AG09319 (cell line): ENCODE results near the gene PXDC1.

ENCODE experiments used
- DNase-seq: peaks from one replicate; pipeline ENCODE4 v3.0.0-alpha.2; 2010; ENCODE audit warnings: low read depth; ENCODE audit errors: extremely low read depth
- CTCF ChIP-seq: IDR thresholded peaks from 2 replicates; pipeline ENCODE4 v1.5.1; 2011; ENCODE audit warnings: low read depth, mild to moderate bottlenecking, inconsistent platforms, low read length, moderate library complexity

PXDC1 gene

DNA sequence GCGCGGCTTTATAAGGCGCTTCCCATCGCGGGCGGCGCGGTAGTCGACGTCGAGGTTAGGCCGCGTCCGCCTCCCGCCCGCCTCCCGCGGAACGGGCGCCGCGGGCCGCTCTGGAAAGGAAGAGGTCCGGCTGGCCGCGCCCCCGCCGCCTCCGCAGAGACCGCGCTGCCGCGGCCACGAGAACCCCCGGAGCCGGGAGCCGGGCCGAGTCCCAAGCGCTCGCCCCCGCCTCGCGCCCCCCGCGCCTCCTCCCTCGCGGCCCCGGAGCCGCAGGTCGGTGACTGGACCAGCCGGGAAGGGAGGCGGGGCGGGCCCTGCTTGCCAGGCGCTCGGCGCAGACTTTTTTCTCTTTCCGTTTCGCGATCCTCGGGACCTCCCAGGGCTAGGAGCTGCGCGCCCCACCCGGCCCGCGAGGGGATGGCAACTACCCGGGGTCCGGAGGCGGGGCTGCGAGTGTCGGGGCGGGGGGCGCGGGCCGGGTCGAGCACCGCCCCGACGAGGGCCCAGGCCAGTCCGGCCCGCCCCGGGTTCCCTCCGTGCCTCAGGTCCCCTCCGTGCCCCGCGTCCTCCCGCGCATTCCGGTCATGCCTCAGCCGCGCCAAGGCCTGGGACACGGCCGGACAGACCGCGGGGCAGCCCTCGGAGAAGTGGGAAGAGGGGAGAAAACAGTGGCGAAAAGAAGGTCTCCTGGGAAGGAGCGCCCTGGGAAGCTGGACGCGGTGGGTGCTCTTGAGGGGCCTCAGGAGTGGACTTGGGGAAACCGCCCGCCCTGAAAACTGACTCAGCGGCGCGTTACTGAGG lies 417 bp upstream of the PXDC1 start:
- peak; percentile 85 for DNase-seq
- peak; percentile 14 for TF ChIP-seq CTCF

GRCh38 chr6:3750317-3751076 lies 1.0 kb downstream of the PXDC1 start:
- DNase-seq = no peak
- TF ChIP-seq CTCF = no peak

DNA sequence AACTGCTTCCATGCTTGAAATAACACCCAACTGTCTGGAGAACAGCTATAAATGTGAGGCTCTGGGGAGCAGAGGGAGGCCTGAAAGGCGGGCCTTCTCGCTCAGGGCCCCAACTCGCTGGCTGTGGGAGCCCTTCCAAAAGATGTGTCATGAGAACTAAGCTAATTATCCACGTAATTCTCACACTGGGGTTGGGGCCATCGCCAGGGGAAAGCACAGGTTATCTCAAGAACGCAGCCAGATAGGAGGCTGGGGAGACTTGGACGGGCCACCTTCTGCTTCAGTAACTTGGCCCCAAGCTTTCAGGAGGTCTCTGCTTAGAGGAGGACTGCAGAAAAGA lies 1.6 kb downstream of the PXDC1 start:
- no peak for DNase-seq
- no peak for TF ChIP-seq CTCF

- TF ChIP-seq CTCF = no peak
- no peak for DNase-seq
Observed at GRCh38 chr6:3749067-3749841, 2.3 kb downstream of the PXDC1 start.

- DNase-seq = peak; percentile 70
- TF ChIP-seq CTCF = peak; percentile 77
Observed at GRCh38 chr6:3748208-3749066, 3.1 kb downstream of the PXDC1 start.

DNA sequence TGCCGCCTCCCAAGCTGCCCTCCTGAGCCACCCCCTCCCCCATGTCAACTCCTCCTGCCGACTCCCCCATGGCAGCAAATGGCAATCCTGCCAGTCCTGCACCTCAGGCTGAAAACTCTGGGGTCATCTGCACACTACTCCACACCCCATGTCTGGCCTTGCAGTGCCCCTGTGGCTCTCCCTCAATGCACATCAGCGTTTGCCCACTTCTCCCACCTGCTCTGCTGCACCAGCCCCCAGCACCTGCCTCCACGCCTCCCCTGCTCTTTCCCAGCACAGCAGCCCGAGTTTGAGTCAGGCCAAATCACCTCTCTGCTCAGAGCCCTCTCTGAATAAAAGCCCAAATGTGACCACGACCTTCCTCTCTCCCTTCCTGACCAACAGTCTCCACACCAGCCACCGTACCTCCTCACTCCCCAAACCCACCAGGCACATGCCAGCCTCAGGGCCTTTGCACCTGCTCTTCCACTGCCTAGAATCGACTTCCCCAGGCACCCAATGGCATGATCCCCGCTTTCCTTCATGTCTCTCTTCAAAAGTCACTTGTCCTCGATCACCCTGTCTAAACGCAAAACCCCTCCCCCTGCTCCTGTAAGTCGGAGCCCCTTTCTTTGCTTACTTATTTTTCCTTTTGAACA lies 4.3 kb downstream of the PXDC1 start:
- no peak for TF ChIP-seq CTCF
- DNase-seq = no peak
